ENCODE measurements around the gene BARHL2.

Gene BARHL2

DNA sequence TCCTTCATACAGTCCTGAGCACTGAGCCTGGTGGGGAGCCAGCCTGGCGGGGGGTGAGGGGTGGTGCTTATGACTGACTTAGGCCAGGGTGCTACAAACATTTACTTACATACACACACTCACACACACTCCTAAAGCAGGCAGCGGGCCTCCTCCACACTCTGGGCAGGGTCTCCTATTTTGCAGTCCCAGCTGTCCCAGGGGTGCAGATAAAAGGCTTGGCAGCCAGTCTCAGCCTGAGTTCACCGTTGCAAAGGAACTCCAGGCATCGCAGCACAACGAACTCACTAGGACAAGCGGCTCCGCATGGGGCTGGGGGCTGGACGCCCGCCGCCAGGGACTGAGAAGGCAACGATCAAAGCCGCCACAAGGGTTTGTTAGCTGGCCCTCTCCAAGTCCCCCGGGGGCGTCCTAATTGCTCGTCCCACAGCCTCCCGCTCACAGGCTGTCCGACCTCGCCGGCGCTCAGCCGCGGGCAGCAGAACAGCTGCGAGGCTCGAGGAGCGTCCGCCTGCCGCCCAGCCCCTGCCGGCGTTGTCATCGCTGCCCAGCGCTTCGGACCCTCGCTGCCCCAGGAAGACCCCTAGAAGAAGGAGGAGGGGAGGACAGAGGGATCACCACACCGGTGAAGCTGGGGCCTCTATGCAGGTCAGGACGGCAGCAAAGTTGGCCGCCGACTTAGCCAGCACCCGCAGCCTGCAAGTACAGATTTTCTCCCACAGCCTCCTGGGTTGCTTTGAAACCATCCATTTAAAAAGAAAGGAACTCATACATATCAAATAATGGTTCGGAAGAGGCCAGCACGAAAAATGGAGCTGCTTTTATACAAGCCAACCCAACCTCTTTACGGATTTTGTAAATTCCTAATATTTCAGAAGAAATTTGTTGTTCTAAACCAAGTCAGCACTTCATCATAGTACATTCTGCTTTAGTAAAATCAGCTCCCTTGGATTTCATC, 6.2 kb downstream of the BARHL2 start:
- DNase-seq (ENCODE audit: low read depth): no peak

DNA sequence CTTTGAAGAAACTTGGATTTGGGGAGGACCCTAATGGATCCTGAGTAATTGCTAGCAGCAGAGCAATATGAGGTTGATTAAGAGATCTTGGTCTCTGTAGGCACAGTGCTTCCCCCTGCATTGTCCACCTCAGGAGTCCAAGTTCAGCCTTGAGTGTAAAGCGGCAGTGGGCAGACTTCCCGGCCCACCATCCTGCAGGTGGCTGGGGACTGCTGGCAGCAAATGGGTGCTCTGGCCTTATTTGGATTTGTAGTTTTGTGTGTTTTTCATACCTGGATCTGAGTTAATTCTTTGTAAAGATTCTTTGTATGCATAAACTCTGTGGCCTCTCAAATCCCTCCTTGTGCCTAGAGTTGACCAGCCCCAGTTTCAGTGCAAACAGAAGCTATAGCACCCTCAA, 7.6 kb downstream of the BARHL2 start:
- DNase-seq (ENCODE audit: low read depth): no peak

DNA sequence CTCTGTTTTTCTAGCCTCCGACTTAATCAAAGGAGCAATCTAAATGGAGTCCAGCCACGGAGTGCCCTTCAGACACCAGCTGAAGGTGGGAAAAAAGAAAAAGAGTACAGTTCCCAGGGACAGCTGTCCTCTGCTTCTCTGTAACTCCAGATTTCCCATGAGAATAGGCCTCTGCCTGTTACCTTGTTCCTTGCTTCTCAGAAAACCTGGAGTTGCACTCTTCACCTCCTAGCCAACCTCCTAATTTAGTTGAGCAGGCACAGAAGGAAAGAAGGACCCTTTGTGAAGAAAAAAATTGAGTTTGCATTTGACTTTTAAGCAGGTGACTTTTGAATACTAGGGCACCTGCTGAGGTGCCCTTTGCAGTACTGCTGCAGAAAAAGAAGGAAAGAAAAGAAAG, 8.3 kb downstream of the BARHL2 start:
- DNase-seq (ENCODE audit: low read depth): no peak

DNA sequence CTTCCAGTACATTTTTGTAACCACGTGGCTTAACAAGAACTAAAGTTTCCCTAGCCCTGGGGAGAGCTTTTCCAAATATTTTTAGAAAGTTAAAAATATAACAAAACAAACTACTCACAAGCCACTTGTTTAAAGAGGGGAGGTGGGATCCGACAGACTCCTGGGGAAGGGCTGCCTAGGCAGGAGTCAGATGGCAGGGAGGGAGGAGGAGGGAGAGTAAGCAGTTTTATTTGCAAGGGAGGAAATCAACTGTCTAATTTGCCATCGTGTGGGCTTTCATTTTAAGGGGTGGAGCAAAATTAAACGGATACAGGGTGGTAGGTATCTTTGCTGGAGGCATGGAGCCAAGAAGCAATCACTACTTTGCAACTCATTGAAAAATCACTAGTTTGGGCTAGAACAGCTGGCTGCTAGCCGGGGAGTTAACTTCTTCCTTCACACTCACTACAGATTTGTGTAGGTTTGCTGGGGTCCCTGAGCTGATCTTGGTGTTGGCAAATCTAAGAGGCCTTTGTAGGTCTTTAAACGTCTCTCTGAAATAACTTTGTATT, 8.8 kb downstream of the BARHL2 start:
- no peak for DNase-seq (ENCODE audit: low read depth)

DNA sequence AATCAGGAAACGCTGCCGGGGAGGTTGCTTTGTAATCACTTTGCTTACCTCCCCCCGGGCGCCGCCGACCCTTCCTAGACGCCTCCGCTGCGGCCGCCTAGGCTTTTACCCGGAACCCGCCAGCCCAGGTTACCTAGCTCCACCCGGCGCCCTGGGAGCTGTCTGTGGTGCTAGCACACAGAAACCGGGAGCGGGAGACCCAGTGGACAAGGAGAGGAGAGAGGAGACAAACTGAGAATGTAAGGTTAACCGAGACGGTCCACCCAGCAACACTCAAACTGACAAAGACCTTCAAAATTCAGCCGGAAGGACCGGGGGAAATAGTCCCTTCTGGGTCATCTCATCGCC, 9.8 kb downstream of the BARHL2 start:
- no peak for DNase-seq (ENCODE audit: low read depth)

DNA sequence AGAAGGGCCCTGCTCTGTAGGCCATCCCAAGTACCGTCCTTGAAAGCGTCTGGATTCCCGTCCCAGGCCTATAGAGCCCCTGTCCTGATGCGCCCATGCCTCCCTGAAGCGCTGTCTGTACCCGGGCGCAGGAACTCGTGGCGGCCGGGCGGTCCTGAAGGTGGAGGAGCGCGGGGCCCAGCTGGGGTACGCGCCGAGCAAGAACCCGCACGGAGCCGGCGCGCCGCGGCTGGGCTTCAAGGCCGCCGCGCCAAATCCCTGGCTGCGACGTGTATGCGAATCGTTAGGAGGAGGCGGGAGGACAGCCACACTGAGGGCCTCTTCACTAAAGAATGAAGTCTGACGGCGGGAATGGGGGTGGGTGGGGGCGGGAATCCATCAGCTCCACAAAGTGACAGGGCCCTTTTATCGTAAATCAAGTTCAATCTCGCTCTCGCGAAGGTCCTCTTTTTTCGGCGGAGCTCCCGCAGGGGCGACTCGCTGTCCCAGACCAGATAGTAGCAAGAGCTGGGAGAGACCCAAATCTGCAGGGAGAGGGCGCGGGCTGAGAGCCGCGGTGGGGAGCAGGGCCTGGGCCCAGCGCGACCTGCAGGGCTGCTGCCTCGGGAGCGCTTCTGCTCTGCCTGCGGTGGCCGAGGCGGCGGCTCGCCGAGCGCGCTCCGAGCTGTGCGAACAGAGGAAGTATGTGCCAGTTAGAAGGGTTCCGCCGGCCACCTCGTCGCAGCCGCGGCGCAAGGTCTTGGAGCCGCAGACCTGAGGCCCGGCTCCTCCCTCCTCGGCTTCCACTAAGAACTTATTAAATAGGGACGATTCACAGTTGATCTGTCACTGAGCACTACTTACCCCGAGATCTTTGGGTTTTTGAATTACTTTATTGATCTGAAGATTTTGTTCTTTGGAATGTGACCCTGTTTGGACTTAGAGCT, 10.4 kb downstream of the BARHL2 start:
- DNase-seq (ENCODE audit: low read depth): no peak

DNA sequence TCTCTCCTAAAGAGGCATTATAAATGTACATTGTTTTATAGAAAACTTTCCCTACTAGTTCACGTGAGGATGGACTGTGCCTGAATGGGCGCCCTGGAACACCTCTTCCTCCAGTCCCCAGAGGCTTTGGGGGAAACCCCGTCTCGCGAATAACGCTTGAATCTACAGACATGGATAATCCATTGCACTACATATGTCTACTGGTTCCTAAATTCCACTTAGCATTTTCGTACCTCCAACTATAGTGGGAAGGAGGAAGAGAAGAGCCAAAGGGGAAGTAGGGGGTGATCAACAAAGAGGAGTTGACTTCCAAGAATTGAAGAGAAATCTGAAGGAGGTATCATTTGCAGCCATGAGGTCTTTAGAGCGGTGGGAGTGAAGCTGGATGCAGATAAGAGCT, 11.1 kb downstream of the BARHL2 start:
- no peak for DNase-seq (ENCODE audit: low read depth)

DNA sequence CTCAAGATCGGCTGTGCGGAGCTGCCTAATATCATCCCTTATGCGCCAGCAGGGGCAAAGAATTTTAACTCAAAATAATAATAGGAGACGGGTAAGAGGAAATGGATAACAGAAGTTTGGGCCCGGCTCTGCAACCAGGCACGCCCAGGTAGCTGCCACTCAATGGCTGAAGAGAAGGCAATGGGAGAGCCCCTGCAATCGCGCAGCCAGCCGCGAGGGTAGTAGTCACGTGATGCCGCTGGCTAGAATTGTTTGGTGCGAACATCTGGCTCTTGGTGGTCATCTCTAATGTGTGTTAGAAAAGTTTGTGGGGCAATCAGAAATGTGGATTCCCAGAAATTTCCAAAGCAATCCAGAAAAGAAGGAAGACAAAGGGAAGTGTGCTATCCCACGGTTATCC, 12.3 kb downstream of the BARHL2 start:
- no peak for DNase-seq (ENCODE audit: low read depth)

DNA sequence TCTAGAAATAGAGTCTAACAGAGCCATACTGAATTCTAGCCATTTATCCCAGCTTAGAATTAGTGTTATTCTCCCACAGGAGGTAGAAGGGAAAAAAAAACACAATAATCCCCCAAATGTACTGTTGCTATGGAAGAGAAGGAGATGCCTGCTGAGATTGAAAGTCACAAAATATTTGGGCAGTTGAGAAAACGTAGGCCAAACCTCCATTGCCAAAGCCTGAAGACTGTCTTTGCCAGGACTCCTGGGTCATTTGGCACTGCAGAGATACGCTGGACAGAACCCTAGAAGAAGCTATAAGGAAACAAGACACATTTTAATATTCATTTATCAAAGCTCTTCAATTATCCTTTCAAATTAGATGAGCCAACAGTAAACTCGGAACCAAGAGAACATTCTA, 22.3 kb downstream of the BARHL2 start:
- no peak for DNase-seq (ENCODE audit: low read depth)

DNA sequence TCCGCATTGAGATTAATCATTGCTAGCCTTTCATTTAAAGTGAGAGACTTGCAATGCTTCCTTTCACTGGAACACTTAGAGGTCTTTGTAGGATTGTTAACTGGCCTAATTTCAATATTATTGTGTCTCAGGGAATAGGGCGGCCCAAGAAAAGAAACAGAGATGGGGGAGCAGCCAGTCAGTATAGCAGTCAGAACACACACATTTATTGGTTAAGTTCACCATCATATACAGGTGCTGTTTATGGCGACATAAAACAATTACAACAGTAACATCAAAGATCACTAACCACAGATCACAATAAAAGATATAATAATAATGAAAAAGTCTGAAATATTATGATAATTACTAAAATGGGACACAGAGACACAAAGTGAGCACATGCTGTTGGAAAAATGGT, 29.4 kb downstream of the BARHL2 start:
- DNase-seq (ENCODE audit: low read depth): no peak

DNA sequence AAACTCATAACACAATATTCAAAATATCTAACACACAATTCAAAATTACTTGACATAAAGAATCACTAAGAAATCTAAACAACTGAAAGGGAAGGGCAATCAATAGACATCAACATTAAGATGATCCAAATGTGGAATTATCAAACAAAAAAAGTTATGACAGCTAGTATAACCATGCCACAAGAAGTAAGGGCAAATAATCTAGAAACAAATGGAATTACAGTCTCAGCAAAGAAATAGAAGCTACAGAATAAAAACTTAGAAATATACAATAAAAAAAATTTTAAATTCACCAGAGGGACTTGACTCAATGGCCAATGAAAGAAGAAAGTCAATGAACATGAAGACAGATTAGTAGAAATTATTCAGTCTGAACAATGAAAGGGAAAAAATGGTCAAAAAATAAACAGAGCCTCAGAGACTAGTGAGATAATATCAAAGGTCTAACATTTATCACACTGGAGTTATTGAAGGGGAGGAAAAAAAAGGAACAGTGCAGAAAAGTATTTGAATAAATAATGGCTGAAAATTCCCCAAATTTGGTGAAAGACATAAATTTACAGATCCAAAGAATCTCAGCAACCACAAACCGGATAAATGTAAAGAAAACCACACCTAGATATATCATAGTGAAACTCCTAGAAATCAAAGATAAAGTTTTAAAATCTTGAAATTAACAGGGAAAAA, 41.8 kb downstream of the BARHL2 start:
- no peak for DNase-seq (ENCODE audit: low read depth)

DNA sequence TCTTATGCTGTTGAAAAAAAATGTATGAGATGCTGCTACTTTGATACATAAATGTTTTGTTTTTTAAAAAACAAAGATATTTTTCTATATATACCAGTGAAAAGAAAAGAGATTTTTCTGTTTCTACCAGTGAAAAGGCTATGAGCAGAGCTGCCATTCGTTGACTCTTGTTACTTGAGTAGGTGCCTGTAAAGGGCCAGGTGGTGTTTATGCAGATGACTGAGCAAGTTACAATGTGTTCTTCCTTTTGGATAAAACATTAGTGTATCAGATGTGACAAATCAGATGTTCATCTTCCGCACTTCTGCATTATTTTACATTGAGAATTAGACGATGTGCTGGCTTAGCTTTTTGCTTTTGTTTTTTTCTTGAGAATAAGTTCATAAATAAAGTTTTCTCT, 45.4 kb downstream of the BARHL2 start:
- no peak for DNase-seq (ENCODE audit: low read depth)

DNA sequence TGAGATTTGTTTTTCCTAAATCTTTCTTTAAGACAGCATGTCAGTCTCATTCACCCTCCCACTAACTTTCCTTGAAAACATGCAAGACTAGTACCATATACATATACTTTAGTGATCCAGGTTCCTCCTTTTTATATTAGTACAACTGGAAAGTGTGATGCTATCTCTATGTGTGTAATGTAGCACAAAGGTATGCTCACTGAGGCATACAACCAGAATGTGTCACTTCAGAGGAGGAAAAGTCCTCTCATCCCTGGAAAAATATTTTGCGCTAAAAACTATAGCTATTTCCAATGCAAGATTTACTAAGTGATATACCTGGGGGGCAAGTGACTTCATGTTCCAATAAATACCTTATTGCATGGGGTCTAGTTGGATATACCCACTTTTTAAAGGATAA, 45.9 kb downstream of the BARHL2 start:
- no peak for DNase-seq (ENCODE audit: low read depth)

All from activated T-cell treated with anti-CD3 and anti-CD28 coated beads for 48 hours (primary cell).